ENCODE data around the gene PRR15.

PRR15 gene

DNA sequence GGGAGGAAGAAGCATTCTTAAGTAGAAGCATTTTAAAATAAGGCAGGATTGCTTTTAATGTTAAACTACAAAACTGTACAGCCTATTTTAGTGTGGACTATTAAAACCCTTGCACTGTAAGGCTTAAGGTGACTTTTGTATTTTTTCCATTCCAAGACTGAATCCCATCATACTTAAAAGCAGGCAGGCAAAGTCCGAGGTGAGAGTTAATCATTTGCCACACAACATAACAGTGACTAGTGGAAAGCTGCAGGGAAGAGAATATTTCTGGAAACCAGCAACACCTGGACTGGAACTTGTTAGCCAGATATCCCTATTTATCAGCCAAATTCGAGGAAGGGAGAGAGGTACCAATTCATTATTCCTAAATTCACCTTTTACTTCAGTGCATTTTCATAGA is 3.5 kb downstream of the PRR15 start:
- in situ Hi-C loops (cut with HindIII; ENCODE audit: low sequenced_read_pairs) = no loop called here

DNA sequence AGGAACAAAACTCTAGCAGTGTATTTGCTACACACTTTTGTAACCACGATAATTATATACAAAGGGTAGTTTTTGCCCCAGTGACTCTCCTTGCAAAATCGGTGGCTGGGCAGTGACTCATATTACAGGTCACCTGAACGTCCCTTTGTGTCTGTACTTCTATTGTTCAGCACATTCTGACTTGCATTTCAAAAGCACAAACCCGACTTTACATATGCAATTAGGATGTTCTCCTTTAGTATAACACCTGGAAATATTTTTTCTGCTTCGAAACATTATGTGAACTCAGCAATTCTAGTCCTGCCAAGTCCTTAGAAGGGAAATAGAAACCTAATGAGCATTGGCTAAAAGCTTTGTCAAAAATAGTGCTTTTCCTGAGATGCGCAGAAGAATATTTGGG is 6.0 kb downstream of the PRR15 start:
- in situ Hi-C loops (cut with HindIII; ENCODE audit: low sequenced_read_pairs) = no loop called here

DNA sequence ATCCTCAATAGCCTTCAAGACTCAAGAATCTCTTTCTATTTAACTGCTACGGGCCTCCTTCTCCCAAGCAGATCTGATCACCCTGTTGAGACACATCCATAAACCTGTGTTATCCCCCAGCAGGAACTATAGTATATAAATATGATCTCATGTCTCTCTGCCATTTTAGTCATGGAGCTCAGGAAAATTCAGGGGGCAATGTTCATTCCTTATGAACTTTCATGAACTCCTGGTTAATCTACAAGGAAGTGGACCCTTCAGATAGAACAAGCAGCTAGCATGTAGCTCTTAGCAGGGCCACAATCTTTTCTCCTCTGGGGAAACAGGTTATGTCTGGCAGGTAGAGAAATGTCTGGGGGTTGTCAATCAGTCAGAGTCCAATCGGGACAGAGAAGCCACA is 8.9 kb downstream of the PRR15 start:
- in situ Hi-C loops (cut with HindIII; ENCODE audit: low sequenced_read_pairs) = no loop called here

DNA sequence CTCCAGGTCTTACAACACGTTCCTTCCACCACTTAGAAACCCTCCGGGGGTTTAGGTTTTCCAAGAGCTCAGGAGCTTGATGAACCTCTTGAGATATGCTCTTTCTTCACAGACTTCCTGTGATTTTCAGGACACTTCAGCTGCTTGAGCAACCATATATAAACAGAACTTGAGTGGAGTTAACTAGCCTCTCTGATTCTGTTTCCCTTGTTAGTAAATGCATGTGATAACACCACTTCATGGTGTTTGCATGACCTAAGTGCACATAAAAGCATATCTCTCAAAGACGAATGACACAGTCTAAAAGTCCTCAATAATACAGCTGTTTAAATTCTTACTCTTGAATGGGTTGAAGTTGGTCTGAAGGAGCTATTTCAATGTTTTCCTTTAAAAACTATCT is 9.9 kb downstream of the PRR15 start:
- in situ Hi-C loops (cut with HindIII; ENCODE audit: low sequenced_read_pairs) = no loop called here

DNA sequence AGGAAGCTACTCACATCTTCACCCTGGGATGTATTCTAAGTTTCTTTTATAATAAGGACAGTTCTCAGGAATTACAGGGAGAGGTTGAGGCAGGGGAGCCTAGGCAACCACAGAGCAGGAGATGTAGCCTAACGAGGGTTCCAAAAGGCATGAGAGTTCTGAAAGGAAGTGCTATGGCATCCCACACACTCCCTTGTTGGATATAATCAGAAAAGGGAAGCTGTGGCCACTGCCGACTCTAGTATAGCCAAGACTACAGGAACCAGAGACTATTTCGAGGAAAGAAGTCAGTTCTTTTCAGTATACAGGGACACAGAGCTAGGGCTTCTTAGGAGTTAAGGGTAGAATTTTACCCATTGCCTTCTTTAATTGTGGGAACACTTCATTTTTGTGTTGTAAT is 11.0 kb downstream of the PRR15 start:
- in situ Hi-C loops (cut with HindIII; ENCODE audit: low sequenced_read_pairs) = loop anchor here (5.0 kb wide), 1 partner anchor 38 kb away; no protein-coding TSS in a partner anchor

DNA sequence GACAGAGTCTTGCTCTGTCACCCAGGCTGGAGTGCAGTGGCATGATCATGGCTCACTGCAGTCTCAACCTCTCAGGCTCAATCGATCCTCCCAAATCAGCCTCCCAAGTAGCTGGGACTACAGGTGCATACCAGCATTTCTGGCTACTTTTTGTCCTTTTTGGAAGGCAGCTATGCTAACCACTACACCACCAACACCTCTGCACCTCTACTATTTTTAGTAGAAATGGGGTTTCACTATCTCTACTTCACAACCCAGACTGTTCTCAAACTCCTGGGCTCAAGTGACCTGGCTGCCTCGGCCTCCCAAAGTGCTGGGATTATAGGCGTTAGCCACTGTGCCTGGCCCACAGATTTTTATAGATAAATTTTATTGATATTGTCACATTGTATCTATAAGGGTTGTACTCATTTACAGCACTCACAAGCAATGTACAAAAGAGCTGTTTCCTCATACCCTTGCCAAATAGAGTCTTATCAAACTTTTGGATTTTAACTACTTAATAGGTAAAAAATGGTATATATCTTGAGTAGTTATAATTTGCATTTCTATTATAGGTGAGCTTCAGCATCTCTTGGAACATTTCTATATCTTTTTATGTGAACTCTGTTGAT is 23.7 kb downstream of the PRR15 start:
- in situ Hi-C loops (cut with HindIII; ENCODE audit: low sequenced_read_pairs) = no loop called here

DNA sequence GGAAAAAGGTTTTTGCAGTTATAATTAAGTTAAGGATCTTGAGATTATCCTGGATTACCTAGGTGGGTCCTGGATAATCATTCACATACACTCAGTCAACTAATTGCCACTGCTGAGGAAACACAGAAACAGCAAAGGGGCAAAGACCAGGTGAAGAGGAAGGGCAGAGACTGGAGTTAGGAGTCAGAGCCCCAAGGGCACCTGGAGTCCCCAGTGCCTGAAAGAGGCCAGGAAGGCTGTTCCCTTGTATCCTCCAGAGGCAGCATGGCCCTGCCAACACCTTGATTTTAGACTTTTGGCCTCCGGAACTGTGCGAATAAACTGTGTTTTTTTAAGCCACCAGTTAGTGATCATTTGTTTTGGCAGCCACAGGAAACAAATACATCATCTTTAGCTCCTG is 24.6 kb downstream of the PRR15 start:
- in situ Hi-C loops (cut with HindIII; ENCODE audit: low sequenced_read_pairs) = no loop called here

DNA sequence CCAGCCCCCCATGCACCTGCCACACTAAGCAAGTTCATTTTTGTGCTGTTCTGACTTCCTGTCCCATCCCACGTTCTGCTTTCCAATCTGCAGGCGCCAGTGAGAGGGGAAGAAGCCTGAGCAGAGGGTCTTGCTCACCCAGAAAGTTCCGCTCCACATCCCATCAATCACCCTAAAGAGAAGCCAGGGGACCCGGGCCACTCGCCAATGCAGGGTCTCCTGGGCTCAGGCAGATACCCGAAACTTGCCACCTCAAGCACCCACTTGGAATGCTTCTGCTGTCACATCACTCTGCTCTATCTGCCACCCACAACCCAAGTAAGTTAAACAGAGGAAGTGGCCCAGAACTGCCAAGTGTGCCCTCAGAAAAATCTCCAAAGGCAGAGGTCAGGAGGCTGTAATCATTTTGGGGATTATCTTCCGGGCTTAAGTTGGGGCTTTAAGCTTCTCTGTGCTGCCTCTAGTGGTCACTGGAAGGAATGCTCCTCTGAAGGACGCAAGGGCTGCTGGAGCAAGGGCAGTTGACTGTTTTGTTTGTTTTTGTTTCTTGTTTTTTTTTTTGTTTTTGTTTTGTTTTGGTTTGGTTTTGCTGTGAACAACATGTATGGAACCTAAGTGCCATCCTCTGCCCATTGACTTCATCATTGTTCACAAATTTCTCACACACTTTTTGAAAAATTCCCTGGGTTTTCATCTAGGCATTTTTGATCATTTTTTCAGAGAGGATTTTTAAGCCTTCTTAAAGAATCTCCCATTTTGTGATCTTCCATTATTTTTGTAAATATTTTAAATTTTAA is 25.5 kb downstream of the PRR15 start:
- in situ Hi-C loops (cut with HindIII; ENCODE audit: low sequenced_read_pairs) = no loop called here

DNA sequence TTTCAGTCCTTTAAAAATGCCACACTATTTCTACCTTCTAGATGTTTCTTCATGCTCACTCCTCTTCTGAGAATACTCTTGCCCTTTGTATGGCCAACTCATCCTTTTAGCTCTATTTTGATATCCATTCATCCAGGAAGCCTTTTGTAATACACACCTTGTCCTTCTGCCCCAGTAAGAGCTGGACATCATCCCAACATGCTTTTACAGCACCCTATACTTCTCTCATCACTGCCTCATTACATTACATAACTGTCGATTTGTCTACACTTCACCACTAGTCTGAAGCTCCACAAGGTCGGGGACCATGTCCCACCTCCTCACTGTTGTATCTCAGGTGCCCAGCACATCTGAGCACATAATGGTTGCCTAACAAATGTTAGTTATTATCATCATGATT is 29.2 kb downstream of the PRR15 start:
- in situ Hi-C loops (cut with HindIII; ENCODE audit: low sequenced_read_pairs) = no loop called here

DNA sequence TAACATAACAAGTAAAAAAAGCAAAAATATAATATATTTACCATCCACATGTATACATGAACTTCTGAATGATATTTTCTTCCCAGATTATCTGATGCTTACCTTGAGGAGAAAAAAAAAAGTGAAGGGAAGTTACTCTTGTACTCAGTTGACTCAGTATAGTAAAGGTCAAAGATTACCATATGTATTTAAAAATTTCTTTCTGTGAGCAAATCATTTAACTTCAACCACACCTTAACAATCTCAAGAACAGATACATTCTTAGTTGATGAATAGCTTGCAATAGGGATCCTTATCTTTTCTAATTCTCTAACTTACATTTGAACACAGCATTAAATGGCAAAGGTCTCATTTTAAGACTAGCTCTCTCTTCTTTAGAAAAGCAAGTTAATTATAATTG is 29.8 kb downstream of the PRR15 start:
- in situ Hi-C loops (cut with HindIII; ENCODE audit: low sequenced_read_pairs) = no loop called here

DNA sequence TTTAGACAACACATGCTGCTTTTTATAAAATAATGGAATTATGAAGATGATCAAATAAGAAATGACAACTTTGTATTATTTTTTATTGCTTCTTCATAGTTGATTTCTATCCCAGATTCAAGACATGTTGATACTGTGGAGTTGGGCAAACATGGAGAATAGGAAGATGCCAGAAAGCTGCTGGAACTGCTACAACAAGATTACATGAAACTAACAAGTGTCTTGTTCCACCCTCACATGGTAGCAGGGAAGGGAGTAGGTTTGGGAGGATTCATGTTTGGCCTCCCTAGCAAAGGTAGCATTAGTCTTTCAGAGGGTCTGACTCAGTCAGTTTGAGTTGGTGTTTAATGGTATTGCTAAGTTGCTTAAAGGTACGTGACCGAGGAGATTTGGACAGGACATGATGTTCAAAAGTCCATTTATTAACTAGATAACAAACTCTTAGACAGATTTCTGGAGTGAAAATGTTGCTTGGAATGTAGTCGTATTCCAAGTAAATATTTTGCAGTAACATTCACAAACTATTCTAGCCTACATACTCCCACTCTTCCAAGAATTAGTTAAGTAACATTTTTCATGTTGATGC is 33.1 kb downstream of the PRR15 start:
- in situ Hi-C loops (cut with HindIII; ENCODE audit: low sequenced_read_pairs) = no loop called here

DNA sequence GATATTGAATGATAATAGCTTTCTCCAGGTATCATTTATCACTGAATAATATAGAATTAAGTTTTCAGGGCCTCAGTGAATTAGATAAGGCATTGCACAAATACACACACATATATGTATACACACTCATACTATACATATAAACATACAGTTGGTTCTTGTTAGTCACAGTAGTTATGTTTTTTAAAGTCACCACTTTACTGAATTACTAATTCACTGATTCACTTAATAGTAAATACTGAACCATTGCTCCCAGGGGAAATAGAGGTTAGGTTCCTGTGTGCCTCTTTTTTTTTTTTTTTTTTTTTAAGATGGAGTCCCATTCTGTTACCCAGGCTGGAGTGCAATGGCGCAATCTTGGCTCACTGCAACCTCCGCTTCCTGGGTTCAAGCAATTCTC is 33.6 kb downstream of the PRR15 start:
- in situ Hi-C loops (cut with HindIII; ENCODE audit: low sequenced_read_pairs) = no loop called here

DNA sequence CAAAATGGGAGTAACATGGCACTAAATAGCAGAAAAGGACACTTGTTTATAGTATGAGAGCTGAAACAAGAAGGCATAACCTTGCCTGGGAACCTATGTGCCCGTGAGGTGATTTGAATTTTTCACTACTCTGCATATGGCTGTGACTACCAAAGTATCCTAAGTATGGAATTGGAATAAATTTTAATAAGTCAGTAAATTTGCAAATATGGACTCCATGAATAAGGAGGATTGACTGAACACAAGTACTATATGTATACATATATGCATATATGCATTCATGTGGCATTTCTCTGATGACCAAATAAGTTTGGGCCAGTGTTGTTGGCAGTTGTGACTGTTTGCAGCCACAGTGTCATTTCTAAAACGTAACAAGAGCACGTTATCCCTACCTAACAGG is 34.5 kb downstream of the PRR15 start:
- in situ Hi-C loops (cut with HindIII; ENCODE audit: low sequenced_read_pairs) = no loop called here

DNA sequence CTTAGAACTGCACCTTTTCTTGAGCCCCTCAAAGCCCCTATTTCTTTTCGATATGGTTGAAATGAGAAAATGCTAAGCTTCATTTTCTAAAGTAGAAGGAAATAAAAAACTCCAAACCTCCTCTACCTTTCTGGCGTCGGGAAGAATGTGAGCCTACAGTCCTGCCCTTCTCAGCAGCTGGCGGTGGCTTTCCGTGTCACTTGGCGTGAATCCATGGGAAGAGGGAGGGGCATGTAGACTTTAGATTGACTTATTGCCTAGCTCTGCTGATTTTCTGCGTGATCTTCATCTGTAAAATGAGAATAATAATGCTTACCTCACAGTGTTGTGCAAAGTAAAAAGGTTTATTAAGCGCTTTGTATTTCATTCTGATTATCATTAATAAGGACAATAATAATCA is 35.0 kb downstream of the PRR15 start:
- in situ Hi-C loops (cut with HindIII; ENCODE audit: low sequenced_read_pairs) = no loop called here

DNA sequence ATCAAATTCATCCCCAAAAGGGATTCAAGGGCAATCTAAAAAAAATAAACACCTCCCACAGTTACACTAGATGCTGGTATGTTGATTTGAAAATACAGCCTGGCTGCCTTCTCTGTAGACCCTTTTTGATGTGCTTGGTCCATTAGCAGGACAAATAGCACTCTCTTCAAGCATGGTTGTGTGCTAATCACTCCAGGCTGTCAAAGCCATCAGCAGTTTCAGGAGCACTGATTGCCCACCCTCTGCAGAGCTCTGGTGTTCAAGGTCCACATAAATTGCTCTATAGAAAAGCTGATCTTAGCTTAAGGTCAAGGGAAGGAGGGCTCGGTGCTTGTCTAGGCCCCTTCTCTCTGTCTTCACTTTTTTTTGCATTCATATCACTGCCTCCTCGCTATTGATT is 35.4 kb downstream of the PRR15 start:
- in situ Hi-C loops (cut with HindIII; ENCODE audit: low sequenced_read_pairs) = no loop called here

DNA sequence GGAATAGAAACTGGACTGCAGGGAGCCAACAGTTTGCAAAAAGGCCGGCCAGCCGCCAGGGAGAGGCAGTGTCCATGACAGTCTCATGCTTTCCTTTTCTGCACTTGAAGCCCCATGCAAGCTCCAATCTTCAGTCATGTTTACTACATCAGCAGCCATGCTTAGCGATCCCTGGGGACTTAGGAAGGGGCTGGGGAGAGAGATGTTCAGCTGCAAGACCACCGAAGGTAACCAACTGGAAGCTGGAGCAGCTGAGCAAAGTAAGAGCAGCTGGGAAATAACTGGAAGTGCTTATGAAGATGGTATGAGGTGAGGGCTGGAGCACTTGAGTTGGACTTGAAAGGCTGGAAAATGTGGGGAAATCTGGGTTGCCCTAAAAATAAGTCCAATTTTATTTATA is 37.0 kb downstream of the PRR15 start:
- in situ Hi-C loops (cut with HindIII; ENCODE audit: low sequenced_read_pairs) = no loop called here

DNA sequence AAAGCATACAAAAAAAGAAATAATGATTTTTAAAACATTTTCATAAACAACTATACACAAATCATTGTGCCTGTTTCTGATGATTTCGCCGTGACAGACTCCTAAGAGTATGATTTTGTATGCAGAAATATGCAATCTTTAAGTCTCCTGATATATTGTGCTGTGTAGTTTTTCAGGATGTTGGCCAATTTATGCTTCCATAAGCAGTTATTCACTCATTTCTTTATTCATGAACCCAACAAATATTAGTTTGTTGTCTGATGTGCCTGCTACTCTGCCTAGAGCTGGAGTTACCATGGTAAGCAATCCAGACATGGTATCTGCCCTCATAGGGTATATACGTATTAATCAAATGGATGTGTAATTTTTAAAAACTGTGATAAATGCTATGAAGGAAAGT is 40.4 kb downstream of the PRR15 start:
- in situ Hi-C loops (cut with HindIII; ENCODE audit: low sequenced_read_pairs) = no loop called here

DNA sequence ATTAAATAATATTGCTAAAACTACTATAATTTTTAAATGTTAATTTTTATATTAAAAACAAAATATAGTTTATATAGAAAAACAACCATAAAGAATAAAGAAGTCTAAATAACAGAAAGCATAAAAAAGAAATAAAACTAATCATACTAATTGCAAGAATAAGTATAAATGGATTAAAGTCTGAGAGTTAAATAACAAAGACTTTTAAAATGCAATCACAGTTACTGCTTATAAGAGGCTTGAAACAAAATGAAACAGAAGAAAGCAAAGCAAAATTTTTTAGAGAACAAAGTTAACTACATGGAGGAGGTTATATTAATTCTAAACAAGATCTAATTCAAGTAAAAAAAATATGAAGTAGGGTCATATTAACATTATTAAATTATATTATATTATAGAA is 41.1 kb downstream of the PRR15 start:
- in situ Hi-C loops (cut with HindIII; ENCODE audit: low sequenced_read_pairs) = no loop called here

DNA sequence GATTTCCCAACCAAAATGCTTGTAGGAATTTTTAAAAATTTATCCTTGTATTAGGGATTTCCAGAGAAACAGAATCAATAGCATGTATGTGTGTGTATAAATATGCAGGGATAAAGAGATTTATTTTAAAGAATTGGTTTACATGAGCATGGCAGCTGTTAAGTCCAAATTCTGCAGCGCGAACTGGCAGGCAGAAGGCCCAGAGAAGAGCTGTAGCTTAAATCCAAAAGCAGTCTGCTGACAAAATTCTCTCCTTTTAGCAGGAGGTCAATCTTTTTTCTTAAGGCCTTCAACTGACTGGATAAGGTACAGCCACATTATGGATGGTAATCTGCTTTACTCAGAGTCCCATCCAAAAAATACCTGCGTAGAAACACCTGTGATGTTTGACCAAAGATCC is 42.0 kb downstream of the PRR15 start:
- in situ Hi-C loops (cut with HindIII; ENCODE audit: low sequenced_read_pairs) = no loop called here

DNA sequence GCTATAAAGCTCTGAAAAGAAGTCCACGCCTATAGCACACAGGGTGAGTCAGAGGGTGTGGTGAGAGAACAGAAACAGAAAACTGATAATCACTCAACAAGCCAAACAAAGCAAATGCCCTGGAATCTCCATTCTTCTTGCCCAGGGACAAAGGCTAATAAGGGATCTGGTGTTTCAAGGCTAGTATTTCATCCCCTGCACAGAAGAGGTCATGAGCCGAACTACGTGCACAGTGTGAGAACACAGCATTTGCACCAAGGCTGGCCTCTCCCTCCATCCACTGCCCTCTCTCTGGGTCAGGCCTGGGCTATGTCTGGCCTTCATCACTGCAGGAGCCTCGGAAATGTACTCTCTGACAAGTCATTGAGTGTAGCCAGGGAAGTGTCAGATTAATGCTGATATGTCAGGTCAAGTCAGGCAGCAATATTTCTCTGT is 42.7 kb downstream of the PRR15 start:
- in situ Hi-C loops (cut with HindIII; ENCODE audit: low sequenced_read_pairs) = no loop called here

DNA sequence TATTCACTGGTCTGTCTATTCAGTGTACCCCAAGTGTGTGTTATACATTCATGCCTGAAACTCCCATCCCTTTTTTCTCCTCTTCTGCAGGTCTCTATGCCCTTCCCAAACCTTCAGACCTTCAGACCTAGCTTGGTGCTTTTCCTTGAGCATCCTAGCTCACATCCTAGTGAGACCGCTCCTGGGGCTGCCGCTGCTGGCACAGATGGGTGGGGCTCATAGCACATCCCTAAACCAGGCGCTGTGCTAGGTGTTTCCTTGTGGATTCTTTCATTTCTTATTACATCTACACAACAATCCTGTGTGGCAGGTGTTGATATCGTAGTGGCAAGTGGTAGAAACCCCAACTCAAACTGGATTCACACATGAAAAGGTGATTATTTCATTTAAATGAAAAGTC is 43.2 kb downstream of the PRR15 start:
- in situ Hi-C loops (cut with HindIII; ENCODE audit: low sequenced_read_pairs) = no loop called here

DNA sequence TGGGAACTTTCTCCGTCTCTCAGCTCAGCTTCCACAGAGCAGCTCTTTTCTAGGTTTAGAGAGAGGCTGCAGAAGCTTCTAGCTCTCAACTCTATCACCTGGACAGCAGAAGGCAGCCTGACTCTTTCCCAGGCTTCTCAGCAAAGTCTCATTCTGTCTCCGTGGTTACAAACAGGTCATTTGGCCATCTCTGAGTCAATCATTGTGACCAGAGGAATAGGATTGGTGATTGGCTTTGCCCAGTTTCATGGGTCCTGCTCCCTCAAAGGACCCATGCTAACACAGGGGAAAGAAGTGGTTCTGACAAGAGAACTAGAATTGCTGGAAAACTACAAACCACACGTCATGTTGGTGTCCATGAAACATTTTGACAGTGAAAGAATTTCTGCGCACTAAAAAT is 43.6 kb downstream of the PRR15 start:
- in situ Hi-C loops (cut with HindIII; ENCODE audit: low sequenced_read_pairs) = no loop called here

All from DLD1 (cell line).